ENCODE measurements around the gene SORT1. TPM values are rescaled to one million over a fixed set of nuclear protein-coding genes. Genes with fewer than 3 reads are reported as not detected.
"Not testable (repeated sequence)": the region's sequence is repeated elsewhere in the genome, so short reads cannot be mapped to it uniquely, and the experiment has no call there.

Gene SORT1
- total RNA-seq, 2 experiments from 2014 or later, result 5.3 to 8.5 TPM

DNA sequence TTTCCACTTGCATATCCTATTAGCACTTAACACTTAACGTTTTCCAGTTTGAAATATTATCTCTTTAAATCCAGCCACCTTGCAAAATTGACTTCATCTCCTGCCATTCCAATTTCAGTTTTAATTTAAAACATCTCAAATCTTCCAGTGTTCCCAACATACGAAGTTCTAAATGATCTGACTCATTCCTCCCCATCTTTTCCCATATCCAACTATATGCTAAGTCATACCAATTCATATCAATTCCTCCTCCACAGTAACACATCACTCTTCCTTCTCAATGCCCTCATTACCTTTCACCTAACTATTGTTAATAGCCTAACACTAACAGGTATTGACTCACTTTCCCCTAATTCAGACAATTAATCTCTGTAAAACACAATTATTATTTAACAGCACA is 25.8 kb upstream of the SORT1 start:
- Mint-ChIP-seq H3K9me3 (ENCODE audit: low read depth) (no peaks in the 10 kb centered on the region), H3K36me3 (peaks cover 39% of the 10 kb centered on the region), H3K4me3 (peak overlapping the region; percentile 90), H3K4me1 (peaks cover 43% of the 10 kb centered on the region), H3K27me3 (no peaks in the 10 kb centered on the region), H3K27ac (peak overlapping the region; percentile 99)
- DNase-seq (no peak), ATAC-seq (no peak)
- CTCF ChIA-PET, result interaction anchor here (0.8 to 1.1 kb wide), 2 partner anchors 24 to 216 kb away, joined by 3 read pairs; no protein-coding TSS in a partner anchor

DNA sequence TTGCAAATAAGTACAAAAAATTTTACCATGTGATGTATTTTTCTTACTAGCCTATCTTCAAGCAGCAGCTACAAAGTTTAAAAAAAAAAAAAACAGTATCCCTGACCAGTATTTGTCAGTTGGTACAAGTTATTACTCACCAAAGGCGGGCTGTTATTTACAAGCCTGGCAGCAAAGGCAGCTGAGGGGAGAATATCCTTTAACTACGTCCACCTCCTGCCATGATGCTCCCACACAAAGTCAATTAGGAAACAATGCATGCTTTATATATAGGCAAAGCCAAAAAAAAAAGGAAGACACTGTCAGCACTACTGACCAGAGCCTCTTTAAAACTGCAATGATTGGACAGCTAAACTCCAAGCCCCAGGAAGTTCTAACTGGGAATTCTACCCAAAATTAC is 14.8 kb upstream of the SORT1 start:
- Mint-ChIP-seq H3K4me3 (no peak overlapping the region), H3K27me3 (no peaks in the 10 kb centered on the region), H3K36me3 (peaks cover 74% of the 10 kb centered on the region), H3K9me3 (ENCODE audit: low read depth) (no peaks in the 10 kb centered on the region), H3K27ac (no peak overlapping the region), H3K4me1 (peaks cover 21% of the 10 kb centered on the region)
- no peak for DNase-seq
- no peak for ATAC-seq
- CTCF ChIA-PET, result interaction anchor here (0.8 to 2.5 kb wide), 4 partner anchors 13 to 120 kb away, joined by 3 to 10 read pairs (median 4); partner anchors contain the start of gene PSMA5

- H3K36me3 Mint-ChIP-seq, result peaks cover 59% of the 10 kb centered on the region
- H3K9me3 Mint-ChIP-seq (ENCODE audit: low read depth), result no peaks in the 10 kb centered on the region
- ATAC-seq, result peak; percentile 82
- CTCF ChIA-PET, result interaction anchor here (0.9 to 1.7 kb wide), 3 partner anchors 88 to 128 kb away, joined by 3 to 13 read pairs (median 8); no protein-coding TSS in a partner anchor
- peak; percentile 44 for DNase-seq
- H3K27me3 Mint-ChIP-seq, result no peaks in the 10 kb centered on the region
- peak overlapping the region; percentile 80 for H3K27ac Mint-ChIP-seq
- H3K4me3 Mint-ChIP-seq, result peak overlapping the region; percentile 19
- H3K4me1 Mint-ChIP-seq, result peaks cover 19% of the 10 kb centered on the region
Measured at GRCh38 chr1:109404838-109405237, 7.1 kb upstream of the SORT1 start.

- Mint-ChIP-seq H3K4me1 (peaks cover 23% of the 10 kb centered on the region), H3K27me3 (peaks cover 10% of the 10 kb centered on the region), H3K36me3 (peaks cover 39% of the 10 kb centered on the region), H3K4me3 (no peak overlapping the region), H3K27ac (no peak overlapping the region), H3K9me3 (ENCODE audit: low read depth) (no peaks in the 10 kb centered on the region)
- ATAC-seq (no peak), DNase-seq (no peak)
- CTCF ChIA-PET, result interaction anchor here (1.0 to 9.2 kb wide), 7 partner anchors 13 to 201 kb away, joined by 3 to 196 read pairs (median 4); partner anchors contain the start of genes CYB561D1 and PSRC1
Measured at GRCh38 chr1:109402025-109402424, 4.3 kb upstream of the SORT1 start.

DNA sequence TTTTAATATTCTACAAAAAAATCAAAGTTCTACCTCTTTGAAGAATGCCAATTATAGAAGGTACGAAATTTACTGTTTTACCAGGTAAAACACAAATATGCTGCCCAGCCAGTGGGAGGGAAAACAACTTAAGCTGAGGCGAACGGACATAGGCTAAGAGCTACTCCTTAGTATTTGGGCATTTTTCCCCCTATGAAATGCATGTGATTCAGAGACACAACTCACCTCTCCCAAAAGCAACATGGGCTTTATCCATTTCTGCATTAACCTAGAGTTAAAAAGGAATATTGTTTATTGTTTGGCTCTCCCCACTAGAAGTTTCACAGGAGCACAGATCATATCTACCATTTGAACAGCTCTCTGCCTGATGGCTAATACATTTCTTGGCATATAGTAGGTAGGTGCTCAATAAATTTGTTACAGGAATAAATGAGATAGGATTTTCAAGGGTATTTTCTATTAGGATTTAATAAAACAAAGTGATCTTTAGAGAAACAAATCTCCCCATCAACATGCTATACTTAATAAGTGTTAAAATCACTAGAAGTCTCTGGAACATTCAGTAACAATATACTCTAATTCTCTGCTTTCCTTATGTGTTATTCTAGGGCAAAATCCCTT is 2.4 kb upstream of the SORT1 start:
- Mint-ChIP-seq H3K27me3 (peaks cover 29% of the 10 kb centered on the region), H3K4me3 (no peak overlapping the region), H3K9me3 (ENCODE audit: low read depth) (no peaks in the 10 kb centered on the region), H3K36me3 (peaks cover 24% of the 10 kb centered on the region), H3K27ac (no peak overlapping the region), H3K4me1 (peaks cover 18% of the 10 kb centered on the region)
- CTCF ChIA-PET, result interaction anchor here (0.6 to 9.2 kb wide), 21 partner anchors 9 to 229 kb away, joined by 3 to 196 read pairs (median 5); partner anchors contain the start of genes CYB561D1 and PSRC1
- no peak for DNase-seq
- ATAC-seq, result no peak

- CTCF ChIA-PET, result interaction anchor here (0.7 to 9.2 kb wide), 33 partner anchors 9 to 228 kb away, joined by 3 to 196 read pairs (median 5); partner anchors contain the start of genes CYB561D1, PSMA5 and PSRC1
- H3K4me1 Mint-ChIP-seq, result peaks cover 12% of the 10 kb centered on the region
- DNase-seq (no peak), ATAC-seq (no peak)
- no peaks in the 10 kb centered on the region for H3K9me3 Mint-ChIP-seq (ENCODE audit: low read depth)
- peaks cover 34% of the 10 kb centered on the region for H3K27me3 Mint-ChIP-seq
- no peak overlapping the region for H3K27ac Mint-ChIP-seq
- H3K36me3 Mint-ChIP-seq, result peaks cover 18% of the 10 kb centered on the region
- H3K4me3 Mint-ChIP-seq, result peak overlapping the region; percentile 26
Measured at GRCh38 chr1:109399326-109399957, 1.7 kb upstream of the SORT1 start.

DNA sequence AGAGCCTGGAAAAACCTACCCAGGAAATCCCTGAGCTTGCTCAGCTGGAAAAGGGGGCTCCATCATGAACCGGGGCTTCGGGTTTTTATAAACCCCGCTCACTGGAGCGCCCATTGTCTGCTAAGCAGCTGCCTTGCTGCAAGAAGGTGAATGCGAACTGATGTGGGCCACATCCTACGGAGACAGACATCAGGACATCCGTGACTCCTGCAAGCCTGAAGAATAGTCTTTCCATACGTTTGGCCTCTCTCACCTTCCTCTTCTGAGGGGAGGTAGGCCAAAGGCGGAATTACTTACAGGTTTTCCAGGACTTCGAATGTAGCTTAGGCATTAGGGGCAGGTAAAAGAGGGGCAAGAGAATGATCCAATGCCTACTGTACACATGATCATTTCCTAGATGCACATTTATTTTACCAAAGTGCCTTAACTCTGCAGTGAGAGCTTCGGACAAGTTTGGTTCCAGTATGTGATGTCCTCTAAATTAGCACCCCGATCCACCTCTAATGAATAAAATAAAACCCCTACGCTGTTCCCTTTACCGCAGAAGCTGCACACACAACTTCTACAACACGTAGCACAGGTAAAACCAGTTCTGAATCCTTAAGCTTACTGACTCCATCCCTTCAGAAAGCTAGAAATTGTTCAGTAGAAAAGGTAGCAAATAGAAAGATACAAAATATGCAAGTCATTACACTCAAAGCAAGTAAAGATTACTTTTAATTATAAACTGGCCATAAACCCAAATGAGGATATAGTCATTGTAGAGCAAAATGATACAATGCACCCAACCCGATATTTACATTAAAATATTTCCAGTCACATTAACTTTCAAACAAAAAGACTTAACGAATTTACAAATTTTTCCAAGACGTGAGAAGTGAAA is 866 bp upstream of the SORT1 start:
- H3K27me3 Mint-ChIP-seq, result peaks cover 39% of the 10 kb centered on the region
- no peaks in the 10 kb centered on the region for H3K9me3 Mint-ChIP-seq (ENCODE audit: low read depth)
- peak overlapping the region; percentile 68 for H3K4me3 Mint-ChIP-seq
- H3K4me1 Mint-ChIP-seq, result peaks cover 12% of the 10 kb centered on the region
- H3K27ac Mint-ChIP-seq, result no peak overlapping the region
- H3K36me3 Mint-ChIP-seq, result peaks cover 13% of the 10 kb centered on the region
- ATAC-seq (no peak), DNase-seq (no peak)
- CTCF ChIA-PET, result interaction anchor here (0.7 to 9.2 kb wide), 34 partner anchors 9 to 284 kb away, joined by 3 to 196 read pairs (median 4); partner anchors contain the start of genes CELSR2, PSMA5 and PSRC1

DNA sequence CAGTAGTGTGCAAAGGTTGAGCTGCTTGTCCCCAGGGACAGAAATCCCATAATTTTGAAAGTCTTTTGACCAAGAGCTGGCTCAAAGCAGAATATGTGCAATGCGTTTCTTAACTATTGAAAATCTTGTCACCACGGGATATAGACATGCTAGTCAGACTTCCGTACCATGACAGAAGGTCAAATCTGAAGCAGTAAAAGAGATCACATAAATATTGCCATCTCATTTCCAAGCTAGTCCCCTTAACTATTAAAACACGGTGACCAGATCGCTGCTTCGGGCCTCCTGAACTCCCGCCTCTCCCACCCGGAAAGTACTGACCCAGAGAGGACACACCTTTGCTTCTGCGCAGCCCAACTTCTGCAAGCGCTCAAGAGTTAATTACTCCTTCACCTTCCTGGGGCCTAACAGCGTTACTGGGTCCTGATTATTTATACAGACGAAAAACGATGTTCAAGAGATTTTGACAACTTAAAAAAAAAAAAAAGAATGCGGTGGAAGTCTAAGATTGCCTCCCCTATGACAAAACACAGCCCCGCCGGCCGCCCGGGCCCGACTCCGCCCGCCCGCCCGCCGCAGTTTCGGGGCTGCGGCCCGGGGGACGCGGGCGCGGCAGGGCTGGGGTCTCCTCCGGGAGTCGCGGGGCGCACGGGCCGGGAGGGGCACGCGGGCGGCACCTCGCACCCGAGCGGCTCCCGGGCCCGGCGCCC is 692 bp downstream of the SORT1 start:
- ATAC-seq, result no peak
- DNase-seq, result no peak
- Mint-ChIP-seq H3K27me3 (peaks cover 42% of the 10 kb centered on the region), H3K9me3 (ENCODE audit: low read depth) (no peaks in the 10 kb centered on the region), H3K27ac (no peak overlapping the region), H3K4me1 (peaks cover 18% of the 10 kb centered on the region), H3K4me3 (peak overlapping the region; percentile 68), H3K36me3 (peaks cover 9% of the 10 kb centered on the region)
- CTCF ChIA-PET, result interaction anchor here (0.6 to 9.2 kb wide), 9 partner anchors 10 to 1002 kb away, joined by 3 to 196 read pairs (median 8); partner anchors contain the start of genes PSMA5 and PSRC1

- H3K4me1 Mint-ChIP-seq, result peaks cover 19% of the 10 kb centered on the region
- no peaks in the 10 kb centered on the region for H3K9me3 Mint-ChIP-seq (ENCODE audit: low read depth)
- DNase-seq (no peak), ATAC-seq (no peak)
- no peak overlapping the region for H3K27ac Mint-ChIP-seq
- H3K36me3 Mint-ChIP-seq, result peaks cover 7% of the 10 kb centered on the region
- H3K27me3 Mint-ChIP-seq, result peaks cover 42% of the 10 kb centered on the region
- H3K4me3 Mint-ChIP-seq, result peak overlapping the region; percentile 68
- CTCF ChIA-PET, result interaction anchor here (0.7 to 9.2 kb wide), 5 partner anchors 22 to 284 kb away, joined by 3 to 196 read pairs (median 4); partner anchors contain the start of gene PSRC1
Measured at GRCh38 chr1:109396513-109396839, 1.2 kb downstream of the SORT1 start.

DNA sequence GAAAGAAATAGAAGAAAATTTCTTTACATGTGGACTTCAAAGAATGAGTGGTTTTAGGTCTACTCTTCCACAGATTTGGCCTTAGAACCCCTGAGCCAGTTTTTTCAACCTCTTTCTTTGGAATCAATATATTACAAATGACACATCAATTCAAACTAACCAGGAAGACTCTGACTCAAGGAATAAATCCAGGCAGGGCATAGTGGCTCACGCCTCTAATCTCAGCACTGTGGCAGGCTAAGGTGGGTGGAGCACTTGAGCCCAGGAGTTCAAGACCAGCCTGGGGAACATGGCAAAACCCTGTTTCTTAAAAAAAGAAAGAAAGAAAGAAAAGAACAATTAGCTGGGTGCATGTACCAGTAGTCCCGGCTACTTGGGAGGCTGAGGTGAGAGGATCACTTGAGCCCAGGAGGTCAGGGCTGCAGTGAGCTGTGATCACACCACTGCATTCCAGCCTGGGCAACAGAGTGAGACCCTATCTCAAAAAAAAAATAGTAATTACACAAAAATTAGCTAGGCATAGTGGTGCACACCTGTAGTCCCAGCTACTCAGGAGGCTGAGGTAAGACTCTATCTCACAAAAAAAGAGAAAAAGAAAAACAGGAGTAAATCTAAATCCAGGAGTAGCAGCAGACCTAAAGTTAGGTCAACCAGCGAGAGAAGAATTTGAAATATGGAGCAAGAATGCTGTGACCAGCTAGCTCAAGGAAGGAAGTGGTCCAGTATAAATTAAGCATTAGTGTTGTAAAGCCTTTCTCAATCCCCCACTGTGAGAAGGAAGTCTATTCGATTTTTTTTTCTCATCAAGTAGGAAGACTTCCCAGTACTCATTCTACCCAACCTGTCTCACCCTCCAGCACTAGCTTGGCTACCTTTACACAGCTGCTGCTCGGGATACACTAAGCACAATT is 1.9 kb downstream of the SORT1 start:
- no peak for ATAC-seq
- H3K36me3 Mint-ChIP-seq, result peaks cover 2% of the 10 kb centered on the region
- H3K9me3 Mint-ChIP-seq (ENCODE audit: low read depth), result no peaks in the 10 kb centered on the region
- H3K4me3 Mint-ChIP-seq, result peak overlapping the region; percentile 68
- DNase-seq, result no peak
- no peak overlapping the region for H3K27ac Mint-ChIP-seq
- peaks cover 19% of the 10 kb centered on the region for H3K4me1 Mint-ChIP-seq
- peaks cover 42% of the 10 kb centered on the region for H3K27me3 Mint-ChIP-seq
- CTCF ChIA-PET, result interaction anchor here (0.7 to 9.2 kb wide), 6 partner anchors 16 to 283 kb away, joined by 3 to 196 read pairs (median 3); partner anchors contain the start of gene PSRC1

- H3K27me3 Mint-ChIP-seq, result peaks cover 45% of the 10 kb centered on the region
- not testable (repeated sequence) for DNase-seq; H3K4me3 Mint-ChIP-seq; ATAC-seq; H3K27ac Mint-ChIP-seq; H3K36me3 Mint-ChIP-seq; H3K9me3 Mint-ChIP-seq (ENCODE audit: low read depth)
- peaks cover 19% of the 10 kb centered on the region for H3K4me1 Mint-ChIP-seq
- CTCF ChIA-PET, result interaction anchor here (0.7 to 9.2 kb wide), 4 partner anchors 17 to 136 kb away, joined by 3 to 196 read pairs (median 40); partner anchors contain the start of gene PSRC1
Measured at GRCh38 chr1:109395282-109395599, 2.5 kb downstream of the SORT1 start.
